Endothelial cell of umbilical vein (primary cell): Measurements from ENCODE around the gene WBP4. TPM values are rescaled to one million over a fixed set of nuclear protein-coding genes. Genes with fewer than 3 reads are reported as not detected.
"Not testable (repeated sequence)": the region's sequence is repeated elsewhere in the genome, so short reads cannot be mapped to it uniquely, and the experiment has no call there.

Experiments
- BruUV-seq: library from RNA; stranded (reverse); fragments of 400-500 nt; replicated peaks from 2 replicates; lab custom pipeline; 2021; lab: Mats Ljungman, UMichigan
- CTCF ChIA-PET: fragments of 300-600, 350-600 bp; sonication (Branson Sonifier 250); formaldehyde crosslinking; loops from one replicate; lab custom pipeline; 2021; ENCODE audit warnings: antibody characterized with exemption, inconsistent platforms; lab: Charles Lee
- POLR2A ChIA-PET: fragments of 300-600, 350-600 bp; sonication (Branson Sonifier 250); formaldehyde crosslinking; loops from one replicate; lab custom pipeline; 2021; ENCODE audit warnings: antibody characterized with exemption, inconsistent platforms; lab: Charles Lee
- DNase-seq: peaks from one replicate; pipeline ENCODE4 v3.0.0-alpha.2; 2011; ENCODE audit warnings: low read depth, low spot score
- FAIRE-seq: peaks from 2 replicates; lab custom pipeline; 2011; peaks lifted over from hg19 to GRCh38; lab: Jason Lieb, UNC
- H2AFZ ChIP-seq: 2 replicates; pipeline ENCODE4 v1.6.0; 2012; ENCODE audit warnings: low read depth, low read length, control low read depth, inconsistent platforms
- H3K27ac ChIP-seq: 2 replicates; pipeline ENCODE4 v1.5.1; 2011; ENCODE audit warnings: low read depth, mild to moderate bottlenecking, control low read depth, low read length, moderate library complexity; ENCODE audit not compliant: insufficient read depth
- H3K27me3 ChIP-seq, 2 experiments: 2 replicates each; pipeline versions ENCODE4 v1.6.0 to v1.6.1; 2011; ENCODE audit warnings: low read length in 2 of 2, mixed read lengths in 1 of 2; ENCODE audit not compliant: control insufficient read depth in 2 of 2, insufficient read depth in 2 of 2
- H3K36me3 ChIP-seq, 2 experiments: 2 replicates in 1 of 2; 3 replicates in 1 of 2; pipeline ENCODE4 v1.5.1; 2011; ENCODE audit warnings: low read length in 2 of 2, mild to moderate bottlenecking in 1 of 2, moderate library complexity in 1 of 2; ENCODE audit not compliant: control insufficient read depth in 2 of 2, insufficient read depth in 2 of 2; ENCODE audit errors: extremely low read depth in 1 of 2
- H3K4me1 ChIP-seq: 3 replicates; pipeline ENCODE4 v1.5.1; 2011; ENCODE audit warnings: mild to moderate bottlenecking, low read length; ENCODE audit not compliant: control insufficient read depth, insufficient read depth; ENCODE audit errors: extremely low read depth
- H3K4me2 ChIP-seq: 2 replicates; pipeline ENCODE4 v1.6.1; 2011; ENCODE audit warnings: low read length, control low read depth, mixed read lengths; ENCODE audit not compliant: insufficient read depth
- H3K4me3 ChIP-seq, 3 experiments: fragments of 200-600 bp in 1 of 3; sonication (generic), shearing (Covaris generic) in 1 of 3; replicated peaks in 1 of 3; 2 replicates each; pipeline ENCODE4 v1.5.1; 2011 to 2016; ENCODE audit warnings: control low read depth in 3 of 3, low read length in 3 of 3, mild to moderate bottlenecking in 2 of 3, inconsistent platforms in 1 of 3, low read depth in 1 of 3, moderate library complexity in 1 of 3; ENCODE audit not compliant: insufficient read depth in 1 of 3
- H3K79me2 ChIP-seq: 2 replicates; pipeline ENCODE4 v1.6.0; 2012; ENCODE audit warnings: low read length, inconsistent platforms; ENCODE audit not compliant: control insufficient read depth, insufficient read depth
- H3K9ac ChIP-seq: replicated peaks from 2 replicates; pipeline ENCODE3; 2011; ENCODE audit warnings: low read length, control low read depth; ENCODE audit not compliant: insufficient read depth; ENCODE audit errors: extremely low read depth
- H3K9me1 ChIP-seq: replicated peaks from 3 replicates; pipeline ENCODE4 v1.6.0; 2011; ENCODE audit warnings: mild to moderate bottlenecking, low read length; ENCODE audit not compliant: control insufficient read depth, insufficient read depth; ENCODE audit errors: extremely low read depth
- H3K9me3 ChIP-seq: replicated peaks from 2 replicates; pipeline ENCODE4 v1.5.1; 2012; ENCODE audit warnings: low read length, inconsistent platforms; ENCODE audit not compliant: control insufficient read depth, insufficient read depth
- H4K20me1 ChIP-seq: replicated peaks from 2 replicates; pipeline ENCODE3; 2011; ENCODE audit warnings: mild to moderate bottlenecking, low read length; ENCODE audit not compliant: control insufficient read depth, insufficient read depth; ENCODE audit errors: extremely low read depth
- CTCF ChIP-seq, 2 donors: IDR thresholded peaks; 1 replicate in 1 of 2; 2 replicates in 1 of 2; pipeline ENCODE4 v1.5.1; 2011; ENCODE audit warnings: low read length in 2 of 2, mild to moderate bottlenecking in 2 of 2, moderate library complexity in 2 of 2, control low read depth in 1 of 2, inconsistent platforms in 1 of 2, low read depth in 1 of 2; ENCODE audit not compliant: insufficient read depth in 1 of 2; ENCODE audit errors: extremely low read depth in 1 of 2
- EZH2 ChIP-seq: IDR thresholded peaks from 2 replicates; pipeline ENCODE4 v1.6.1; 2012; ENCODE audit warnings: borderline replicate concordance, low read depth, mild to moderate bottlenecking, moderate library complexity, low read length, inconsistent platforms; ENCODE audit not compliant: severe bottlenecking
- FOS ChIP-seq: IDR thresholded peaks from 2 replicates; pipeline ENCODE4 v1.6.1; 2011; ENCODE audit warnings: mild to moderate bottlenecking, low read length, moderate library complexity, borderline replicate concordance; ENCODE audit not compliant: insufficient read depth
- GATA2 ChIP-seq: IDR thresholded peaks from 2 replicates; pipeline ENCODE4 v1.7.0; 2011; ENCODE audit warnings: low read depth, mild to moderate bottlenecking, moderate library complexity, mixed read lengths, low read length; ENCODE audit not compliant: insufficient read length, insufficient read depth
- JUN ChIP-seq: IDR thresholded peaks from 2 replicates; pipeline ENCODE4 v1.6.1; 2011; ENCODE audit warnings: borderline replicate concordance, low read depth; ENCODE audit not compliant: insufficient read length, insufficient read depth
- MAX ChIP-seq: IDR thresholded peaks from 2 replicates; pipeline ENCODE4 v1.6.1; 2011; ENCODE audit not compliant: insufficient read depth, insufficient read length
- MYC ChIP-seq: IDR thresholded peaks from one replicate; pipeline ENCODE4 v1.6.1; 2011; ENCODE audit warnings: mild to moderate bottlenecking, low read depth, low read length
- POLR2A ChIP-seq: IDR thresholded peaks from 2 replicates; pipeline ENCODE4 v1.6.1; 2012; ENCODE audit warnings: low read depth, mild to moderate bottlenecking, control low read depth, low read length
- POLR2AphosphoS5 ChIP-seq: IDR thresholded peaks from 2 replicates; pipeline ENCODE4 v1.6.1; 2012; ENCODE audit warnings: low read depth, mild to moderate bottlenecking, control low read depth, low read length, moderate library complexity; ENCODE audit not compliant: insufficient read depth
- dilution Hi-C: fragments of 300-500 bp; cut with MboI; formaldehyde crosslinking; loops from one replicate; pipeline ENCODE4 v1.15.0; 2019; ENCODE audit warnings: low sequenced_read_pairs; ENCODE audit not compliant: extremely low pct_ligation_motif_present
- intact Hi-C: fragments of 100-400 bp; cut with micrococcal nuclease; formaldehyde crosslinking; loops from one replicate; pipeline ENCODE4 v1.10.0; 2022
- polyA plus RNA-seq, 4 experiments: library from polyadenylated mRNA; depleted of rRNA in 3 of 4; stranded (reverse) in 3 of 4; unstranded in 1 of 4; fragments of >200 nt; gene quantifications; 2 replicates each; pipeline versions ENCODE4 v1.2.1 to v1.2.3, GENCODE V29; 2011 to 2012; ENCODE audit warnings: missing spikeins in 1 of 4
- total RNA-seq: library from RNA; stranded (reverse); gene quantifications from 2 replicates; pipeline ENCODE4 v1.2.3, GENCODE V29; 2021

Gene WBP4
- total and polyA plus RNA-seq, 2 donors (not counting 3 experiments of a cell fraction or from before 2014, with no cell fraction given): 4.3 to 14.8 TPM

- Histone ChIP-seq H3K4me3 (no peak overlapping the region), H3K4me2 (peak overlapping the region; percentile 24), H3K27ac (no peak overlapping the region), H4K20me1 (no peaks in the 10 kb centered on the region), H3K79me2 (peaks cover 9% of the 10 kb centered on the region), H3K36me3 (no peaks in the 10 kb centered on the region), H3K9ac (no peak overlapping the region), H2AFZ (no peak overlapping the region), H3K4me1 (peaks cover 17% of the 10 kb centered on the region), H3K27me3 (no peaks in the 10 kb centered on the region), H3K9me3 (no peaks in the 10 kb centered on the region), H3K9me1 (no peaks in the 10 kb centered on the region)
- FAIRE-seq: no peak
- TF ChIP-seq MYC (no peak), MAX (no peak), GATA2 (no peak), CTCF (IDR thresholded peaks at IDR 0.05; ENCODE audit: extremely low read depth in 1 of 2, insufficient read depth in 1 of 2, low read depth in 1 of 2, low read length in 2 of 2) (no peak), POLR2A (no peak), FOS (no peak), POLR2AphosphoS5 (no peak), JUN (no peak), EZH2 (no peak)
- CTCF ChIA-PET: no interaction called here
- POLR2A ChIA-PET: no interaction called here
- intact Hi-C loops (loop anchor here (10.0 kb wide), 1 partner anchor 146 kb away; no protein-coding TSS in a partner anchor), dilution Hi-C loops (no loop called here)
- no peak for DNase-seq
- no TSS peak for BruUV-seq
Observed at GRCh38 chr13:41130356-41130755, 69.0 kb downstream of the WBP4 start.

- H3K9ac ChIP-seq, CTCF ChIA-PET, H3K4me2 ChIP-seq, H3K27ac ChIP-seq, H3K36me3 ChIP-seq, H4K20me1 ChIP-seq, H2AFZ ChIP-seq, H3K9me1 ChIP-seq, dilution Hi-C loops, H3K79me2 ChIP-seq, DNase-seq, FAIRE-seq, H3K9me3 ChIP-seq, H3K4me3 ChIP-seq, POLR2A ChIA-PET, H3K27me3 ChIP-seq, BruUV-seq: not testable (repeated sequence)
- intact Hi-C loops: loop anchor here (10.0 kb wide), 1 partner anchor 146 kb away; no protein-coding TSS in a partner anchor
- H3K4me1 ChIP-seq: peaks cover 17% of the 10 kb centered on the region
Observed at GRCh38 chr13:41131189-41131588, 69.9 kb downstream of the WBP4 start.
